Measurements from ENCODE around the gene MAGIX.

DNA sequence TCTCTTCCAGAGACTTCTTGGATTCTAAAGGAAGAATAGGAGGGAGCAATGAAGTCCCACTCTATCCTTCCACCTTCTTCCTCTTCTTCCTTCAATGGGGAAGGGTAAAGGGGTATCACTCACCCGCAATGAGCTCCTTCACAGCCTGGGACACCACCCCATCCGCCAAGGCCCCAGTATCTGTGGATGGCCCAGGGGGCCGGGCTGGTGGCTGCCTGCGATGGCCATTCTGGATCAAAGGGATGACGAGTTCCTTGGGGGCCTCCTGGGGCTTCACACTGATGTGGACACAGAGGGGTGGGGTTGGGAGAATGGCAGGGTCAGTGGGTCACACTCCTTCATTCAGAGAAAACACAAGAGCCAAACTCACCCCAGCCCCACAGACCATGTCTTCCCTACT is 40.1 kb upstream of the MAGIX start:
- TF ChIP-seq, protein P1, sequence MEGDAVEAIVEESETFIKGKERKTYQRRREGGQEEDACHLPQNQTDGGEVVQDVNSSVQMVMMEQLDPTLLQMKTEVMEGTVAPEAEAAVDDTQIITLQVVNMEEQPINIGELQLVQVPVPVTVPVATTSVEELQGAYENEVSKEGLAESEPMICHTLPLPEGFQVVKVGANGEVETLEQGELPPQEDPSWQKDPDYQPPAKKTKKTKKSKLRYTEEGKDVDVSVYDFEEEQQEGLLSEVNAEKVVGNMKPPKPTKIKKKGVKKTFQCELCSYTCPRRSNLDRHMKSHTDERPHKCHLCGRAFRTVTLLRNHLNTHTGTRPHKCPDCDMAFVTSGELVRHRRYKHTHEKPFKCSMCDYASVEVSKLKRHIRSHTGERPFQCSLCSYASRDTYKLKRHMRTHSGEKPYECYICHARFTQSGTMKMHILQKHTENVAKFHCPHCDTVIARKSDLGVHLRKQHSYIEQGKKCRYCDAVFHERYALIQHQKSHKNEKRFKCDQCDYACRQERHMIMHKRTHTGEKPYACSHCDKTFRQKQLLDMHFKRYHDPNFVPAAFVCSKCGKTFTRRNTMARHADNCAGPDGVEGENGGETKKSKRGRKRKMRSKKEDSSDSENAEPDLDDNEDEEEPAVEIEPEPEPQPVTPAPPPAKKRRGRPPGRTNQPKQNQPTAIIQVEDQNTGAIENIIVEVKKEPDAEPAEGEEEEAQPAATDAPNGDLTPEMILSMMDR (IDR thresholded peaks at IDR 0.05; ENCODE audit: insufficient read depth, low read length, poor library complexity, severe bottlenecking) = no peak
- no peak for TF ChIP-seq EZH2phosphoT487 (conservative IDR thresholded peaks at IDR 0.05; ENCODE audit: low read length)

All from SU-DHL-6 (cell line).